Endothelial cell of umbilical vein (primary cell): ENCODE results near the gene GRHPR. TPM values are rescaled to one million over a fixed set of nuclear protein-coding genes. Genes with fewer than 3 reads are reported as not detected.

Experiments used
- BruUV-seq: library from RNA; stranded (reverse); fragments of 400-500 nt; replicated peaks from 2 replicates; lab custom pipeline; 2021; lab: Mats Ljungman, UMichigan
- CTCF ChIA-PET: fragments of 300-600, 350-600 bp; sonication (Branson Sonifier 250); formaldehyde crosslinking; loops from one replicate; lab custom pipeline; 2021; ENCODE audit warnings: antibody characterized with exemption, inconsistent platforms; lab: Charles Lee
- POLR2A ChIA-PET: fragments of 300-600, 350-600 bp; sonication (Branson Sonifier 250); formaldehyde crosslinking; loops from one replicate; lab custom pipeline; 2021; ENCODE audit warnings: antibody characterized with exemption, inconsistent platforms; lab: Charles Lee
- DNase-seq: peaks from one replicate; pipeline ENCODE4 v3.0.0-alpha.2; 2011; ENCODE audit warnings: low read depth, low spot score
- FAIRE-seq: peaks from 2 replicates; lab custom pipeline; 2011; peaks lifted over from hg19 to GRCh38; lab: Jason Lieb, UNC
- H2AFZ ChIP-seq: 2 replicates; pipeline ENCODE4 v1.6.0; 2012; ENCODE audit warnings: low read depth, low read length, control low read depth, inconsistent platforms
- H3K27ac ChIP-seq: 2 replicates; pipeline ENCODE4 v1.5.1; 2011; ENCODE audit warnings: low read depth, mild to moderate bottlenecking, control low read depth, low read length, moderate library complexity; ENCODE audit not compliant: insufficient read depth
- H3K27me3 ChIP-seq, 2 experiments: 2 replicates each; pipeline versions ENCODE4 v1.6.0 to v1.6.1; 2011; ENCODE audit warnings: low read length in 2 of 2, mixed read lengths in 1 of 2; ENCODE audit not compliant: control insufficient read depth in 2 of 2, insufficient read depth in 2 of 2
- H3K36me3 ChIP-seq, 2 experiments: 2 replicates in 1 of 2; 3 replicates in 1 of 2; pipeline ENCODE4 v1.5.1; 2011; ENCODE audit warnings: low read length in 2 of 2, mild to moderate bottlenecking in 1 of 2, moderate library complexity in 1 of 2; ENCODE audit not compliant: control insufficient read depth in 2 of 2, insufficient read depth in 2 of 2; ENCODE audit errors: extremely low read depth in 1 of 2
- H3K4me1 ChIP-seq: 3 replicates; pipeline ENCODE4 v1.5.1; 2011; ENCODE audit warnings: mild to moderate bottlenecking, low read length; ENCODE audit not compliant: control insufficient read depth, insufficient read depth; ENCODE audit errors: extremely low read depth
- H3K4me2 ChIP-seq: 2 replicates; pipeline ENCODE4 v1.6.1; 2011; ENCODE audit warnings: low read length, control low read depth, mixed read lengths; ENCODE audit not compliant: insufficient read depth
- H3K4me3 ChIP-seq, 3 experiments: fragments of 200-600 bp in 1 of 3; sonication (generic), shearing (Covaris generic) in 1 of 3; replicated peaks in 1 of 3; 2 replicates each; pipeline ENCODE4 v1.5.1; 2011 to 2016; ENCODE audit warnings: control low read depth in 3 of 3, low read length in 3 of 3, mild to moderate bottlenecking in 2 of 3, inconsistent platforms in 1 of 3, low read depth in 1 of 3, moderate library complexity in 1 of 3; ENCODE audit not compliant: insufficient read depth in 1 of 3
- H3K79me2 ChIP-seq: 2 replicates; pipeline ENCODE4 v1.6.0; 2012; ENCODE audit warnings: low read length, inconsistent platforms; ENCODE audit not compliant: control insufficient read depth, insufficient read depth
- H3K9ac ChIP-seq: replicated peaks from 2 replicates; pipeline ENCODE3; 2011; ENCODE audit warnings: low read length, control low read depth; ENCODE audit not compliant: insufficient read depth; ENCODE audit errors: extremely low read depth
- H3K9me1 ChIP-seq: replicated peaks from 3 replicates; pipeline ENCODE4 v1.6.0; 2011; ENCODE audit warnings: mild to moderate bottlenecking, low read length; ENCODE audit not compliant: control insufficient read depth, insufficient read depth; ENCODE audit errors: extremely low read depth
- H3K9me3 ChIP-seq: replicated peaks from 2 replicates; pipeline ENCODE4 v1.5.1; 2012; ENCODE audit warnings: low read length, inconsistent platforms; ENCODE audit not compliant: control insufficient read depth, insufficient read depth
- H4K20me1 ChIP-seq: replicated peaks from 2 replicates; pipeline ENCODE3; 2011; ENCODE audit warnings: mild to moderate bottlenecking, low read length; ENCODE audit not compliant: control insufficient read depth, insufficient read depth; ENCODE audit errors: extremely low read depth
- CTCF ChIP-seq, 2 donors: IDR thresholded peaks; 1 replicate in 1 of 2; 2 replicates in 1 of 2; pipeline ENCODE4 v1.5.1; 2011; ENCODE audit warnings: low read length in 2 of 2, mild to moderate bottlenecking in 2 of 2, moderate library complexity in 2 of 2, control low read depth in 1 of 2, inconsistent platforms in 1 of 2, low read depth in 1 of 2; ENCODE audit not compliant: insufficient read depth in 1 of 2; ENCODE audit errors: extremely low read depth in 1 of 2
- FOS ChIP-seq: IDR thresholded peaks from 2 replicates; pipeline ENCODE4 v1.6.1; 2011; ENCODE audit warnings: mild to moderate bottlenecking, low read length, moderate library complexity, borderline replicate concordance; ENCODE audit not compliant: insufficient read depth
- GATA2 ChIP-seq: IDR thresholded peaks from 2 replicates; pipeline ENCODE4 v1.7.0; 2011; ENCODE audit warnings: low read depth, mild to moderate bottlenecking, moderate library complexity, mixed read lengths, low read length; ENCODE audit not compliant: insufficient read length, insufficient read depth
- JUN ChIP-seq: IDR thresholded peaks from 2 replicates; pipeline ENCODE4 v1.6.1; 2011; ENCODE audit warnings: borderline replicate concordance, low read depth; ENCODE audit not compliant: insufficient read length, insufficient read depth
- MAX ChIP-seq: IDR thresholded peaks from 2 replicates; pipeline ENCODE4 v1.6.1; 2011; ENCODE audit not compliant: insufficient read depth, insufficient read length
- POLR2AphosphoS5 ChIP-seq: IDR thresholded peaks from 2 replicates; pipeline ENCODE4 v1.6.1; 2012; ENCODE audit warnings: low read depth, mild to moderate bottlenecking, control low read depth, low read length, moderate library complexity; ENCODE audit not compliant: insufficient read depth
- dilution Hi-C: fragments of 300-500 bp; cut with MboI; formaldehyde crosslinking; loops from one replicate; pipeline ENCODE4 v1.15.0; 2019; ENCODE audit warnings: low sequenced_read_pairs; ENCODE audit not compliant: extremely low pct_ligation_motif_present
- intact Hi-C: fragments of 100-400 bp; cut with micrococcal nuclease; formaldehyde crosslinking; loops from one replicate; pipeline ENCODE4 v1.10.0; 2022
- polyA plus RNA-seq, 4 experiments: library from polyadenylated mRNA; depleted of rRNA in 3 of 4; stranded (reverse) in 3 of 4; unstranded in 1 of 4; fragments of >200 nt; gene quantifications; 2 replicates each; pipeline versions ENCODE4 v1.2.1 to v1.2.3, GENCODE V29; 2011 to 2012; ENCODE audit warnings: missing spikeins in 1 of 4
- total RNA-seq: library from RNA; stranded (reverse); gene quantifications from 2 replicates; pipeline ENCODE4 v1.2.3, GENCODE V29; 2021

Gene GRHPR
- total and polyA plus RNA-seq, 2 donors (not counting 3 experiments of a cell fraction or from before 2014, with no cell fraction given): 91.2 to 247 TPM

- CTCF ChIA-PET: interaction anchor here (1.0 kb wide), 1 partner anchor 424 kb away, joined by 3 read pairs; no protein-coding TSS in a partner anchor
- Histone ChIP-seq H3K4me1 (peaks cover 14% of the 10 kb centered on the region), H3K9me1 (no peaks in the 10 kb centered on the region), H4K20me1 (no peaks in the 10 kb centered on the region), H3K4me2 (no peak overlapping the region), H3K36me3 (no peaks in the 10 kb centered on the region), H3K27ac (no peak overlapping the region), H2AFZ (no peak overlapping the region), H3K27me3 (no peaks in the 10 kb centered on the region), H3K9ac (no peak overlapping the region), H3K79me2 (peaks cover 17% of the 10 kb centered on the region), H3K9me3 (no peaks in the 10 kb centered on the region), H3K4me3 (no peak overlapping the region)
- no peak for DNase-seq
- no peak for TF ChIP-seq GATA2
- TF ChIP-seq FOS: no peak
- TF ChIP-seq JUN: no peak
- no peak for TF ChIP-seq POLR2AphosphoS5
- dilution Hi-C loops: no loop called here
- intact Hi-C loops: loop anchor here (10.0 kb wide), 1 partner anchor 86 kb away; no protein-coding TSS in a partner anchor
- no TSS peak for BruUV-seq
- POLR2A ChIA-PET: no interaction called here
- no peak for FAIRE-seq
These were observed 3.3 kb upstream of the GRHPR start for GRCh38 chr9:37419204-37419603.

GRCh38 chr9:37420271-37421215 lies 2.0 kb upstream of the GRHPR start:
- dilution Hi-C loops: no loop called here
- Histone ChIP-seq H3K9me3 (no peaks in the 10 kb centered on the region), H4K20me1 (no peaks in the 10 kb centered on the region), H3K4me1 (peaks cover 15% of the 10 kb centered on the region), H3K36me3 (no peaks in the 10 kb centered on the region), H3K9ac (no peak overlapping the region), H3K4me3 (no peak overlapping the region), H3K9me1 (no peaks in the 10 kb centered on the region), H3K27ac (no peak overlapping the region), H3K4me2 (no peak overlapping the region), H2AFZ (no peak overlapping the region), H3K27me3 (no peaks in the 10 kb centered on the region), H3K79me2 (peaks cover 25% of the 10 kb centered on the region)
- no TSS peak for BruUV-seq
- intact Hi-C loops: no loop called here
- DNase-seq (no peak), FAIRE-seq (no peak)
- CTCF ChIA-PET: no interaction called here
- POLR2A ChIA-PET: no interaction called here
- TF ChIP-seq GATA2 (no peak), MAX (no peak), CTCF (IDR thresholded peaks at IDR 0.05; ENCODE audit: extremely low read depth in 1 of 2, insufficient read depth in 1 of 2, low read depth in 1 of 2, low read length in 2 of 2) (no peak), FOS (no peak)
